Measurements from ENCODE around the gene FRMD3.

DNA sequence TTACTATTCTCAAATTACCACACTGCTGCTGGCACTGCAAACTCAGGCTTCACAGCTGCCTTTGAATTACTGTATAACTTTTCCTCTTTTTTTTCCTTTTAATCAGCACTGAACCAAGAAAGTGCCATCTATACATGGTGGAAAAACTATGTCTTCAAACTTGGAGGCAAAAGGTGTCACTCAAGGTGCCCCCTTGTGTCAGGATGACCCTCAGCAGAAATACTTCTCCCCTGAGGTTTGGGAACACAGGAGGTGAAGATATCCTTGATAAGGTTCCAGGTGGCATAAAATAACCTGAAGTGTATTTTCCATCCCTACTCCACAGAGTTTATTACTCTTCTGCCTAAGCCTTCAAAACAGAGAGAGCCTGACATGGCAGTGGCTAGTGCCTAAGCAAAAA, 14.5 kb downstream of the FRMD3 start:
- TF ChIP-seq CTCF (conservative IDR thresholded peaks at IDR 0.05 in 1 of 2, IDR thresholded peaks at IDR 0.05 in 1 of 2; ENCODE audit: low read depth in 1 of 2, low read length in 2 of 2) (no peak), EZH2 (IDR thresholded peaks at IDR 0.05; ENCODE audit: low read length, missing control alignments) (no peak)

Data from fibroblast of lung (primary cell).